Fibroblast of peridontal ligament (primary cell): ENCODE results near the gene FIP1L1.
A peak's percentile ranks its signal among the peaks of the same experiment; 100 is the strongest.
"Not testable (repeated sequence)": the region's sequence is repeated elsewhere in the genome, so short reads cannot be mapped to it uniquely, and the experiment has no call there.

Experiments used
- DNase-seq: peaks from one replicate; pipeline ENCODE4 v3.0.0-alpha.2; 2010; ENCODE audit errors: extremely low read depth

FIP1L1 gene

GRCh38 chr4:53377319-53378170, at the start of gene FIP1L1:
FIP1L1 (plus strand) TSS chr4:53377641; CDS start chr4:53377839, 198 bp downstream.
- DNase-seq, result peak; percentile 87

- not testable (repeated sequence) for DNase-seq
Observed at GRCh38 chr4:53334916-53335315, 42.5 kb upstream of the FIP1L1 start.

GRCh38 chr4:53340145-53340544, 37.3 kb upstream of the FIP1L1 start:
- not testable (repeated sequence) for DNase-seq

GRCh38 chr4:53346392-53346791, 31.0 kb upstream of the FIP1L1 start:
- not testable (repeated sequence) for DNase-seq

GRCh38 chr4:53346920-53347852, 30.3 kb upstream of the FIP1L1 start:
- peak; percentile 32 for DNase-seq

GRCh38 chr4:53348046-53348445, 29.4 kb upstream of the FIP1L1 start:
- no peak for DNase-seq

- DNase-seq, result no peak
Observed at GRCh38 chr4:53349091-53349491, 28.4 kb upstream of the FIP1L1 start.

GRCh38 chr4:53354012-53354722, 23.3 kb upstream of the FIP1L1 start:
- DNase-seq, result no peak

- no peak for DNase-seq
Observed at GRCh38 chr4:53355930-53356521, 21.4 kb upstream of the FIP1L1 start.

- DNase-seq, result no peak
Observed at GRCh38 chr4:53361451-53361850, 16.0 kb upstream of the FIP1L1 start.

GRCh38 chr4:53362093-53362492, 15.3 kb upstream of the FIP1L1 start:
- DNase-seq, result no peak

- no peak for DNase-seq
Observed at GRCh38 chr4:53364624-53365023, 12.8 kb upstream of the FIP1L1 start.

GRCh38 chr4:53365121-53365485, 12.3 kb upstream of the FIP1L1 start:
- no peak for DNase-seq

GRCh38 chr4:53365486-53366300, 11.7 kb upstream of the FIP1L1 start, which contains the start of gene SCFD2:
SCFD2 (minus strand) TSS chr4:53366061.
- DNase-seq, result peak; percentile 98

GRCh38 chr4:53366301-53366716, 11.1 kb upstream of the FIP1L1 start:
- DNase-seq, result no peak

GRCh38 chr4:53367721-53368120, 9.7 kb upstream of the FIP1L1 start:
- no peak for DNase-seq

- no peak for DNase-seq
Observed at GRCh38 chr4:53371049-53371448, 6.4 kb upstream of the FIP1L1 start.

- no peak for DNase-seq
Observed at GRCh38 chr4:53371843-53372521, 5.5 kb upstream of the FIP1L1 start.

GRCh38 chr4:53374777-53375258, 2.6 kb upstream of the FIP1L1 start:
- no peak for DNase-seq

GRCh38 chr4:53376900-53377299, 541 bp upstream of the FIP1L1 start:
- DNase-seq, result no peak
